Endothelial cell of umbilical vein (primary cell): ENCODE measurements around the gene FUT9. TPM values are rescaled to one million over a fixed set of nuclear protein-coding genes. Genes with fewer than 3 reads are reported as not detected.

ENCODE experiments used
- BruUV-seq: library from RNA; stranded (reverse); fragments of 400-500 nt; replicated peaks from 2 replicates; lab custom pipeline; 2021; lab: Mats Ljungman, UMichigan
- CTCF ChIA-PET: fragments of 300-600, 350-600 bp; sonication (Branson Sonifier 250); formaldehyde crosslinking; loops from one replicate; lab custom pipeline; 2021; ENCODE audit warnings: antibody characterized with exemption, inconsistent platforms; lab: Charles Lee
- POLR2A ChIA-PET: fragments of 300-600, 350-600 bp; sonication (Branson Sonifier 250); formaldehyde crosslinking; loops from one replicate; lab custom pipeline; 2021; ENCODE audit warnings: antibody characterized with exemption, inconsistent platforms; lab: Charles Lee
- DNase-seq: peaks from one replicate; pipeline ENCODE4 v3.0.0-alpha.2; 2011; ENCODE audit warnings: low read depth, low spot score
- FAIRE-seq: peaks from 2 replicates; lab custom pipeline; 2011; peaks lifted over from hg19 to GRCh38; lab: Jason Lieb, UNC
- H2AFZ ChIP-seq: 2 replicates; pipeline ENCODE4 v1.6.0; 2012; ENCODE audit warnings: low read depth, low read length, control low read depth, inconsistent platforms
- H3K27ac ChIP-seq: 2 replicates; pipeline ENCODE4 v1.5.1; 2011; ENCODE audit warnings: low read depth, mild to moderate bottlenecking, control low read depth, low read length, moderate library complexity; ENCODE audit not compliant: insufficient read depth
- H3K27me3 ChIP-seq, 2 experiments: 2 replicates each; pipeline versions ENCODE4 v1.6.0 to v1.6.1; 2011; ENCODE audit warnings: low read length in 2 of 2, mixed read lengths in 1 of 2; ENCODE audit not compliant: control insufficient read depth in 2 of 2, insufficient read depth in 2 of 2
- H3K36me3 ChIP-seq, 2 experiments: 2 replicates in 1 of 2; 3 replicates in 1 of 2; pipeline ENCODE4 v1.5.1; 2011; ENCODE audit warnings: low read length in 2 of 2, mild to moderate bottlenecking in 1 of 2, moderate library complexity in 1 of 2; ENCODE audit not compliant: control insufficient read depth in 2 of 2, insufficient read depth in 2 of 2; ENCODE audit errors: extremely low read depth in 1 of 2
- H3K4me1 ChIP-seq: 3 replicates; pipeline ENCODE4 v1.5.1; 2011; ENCODE audit warnings: mild to moderate bottlenecking, low read length; ENCODE audit not compliant: control insufficient read depth, insufficient read depth; ENCODE audit errors: extremely low read depth
- H3K4me2 ChIP-seq: 2 replicates; pipeline ENCODE4 v1.6.1; 2011; ENCODE audit warnings: low read length, control low read depth, mixed read lengths; ENCODE audit not compliant: insufficient read depth
- H3K4me3 ChIP-seq, 3 experiments: fragments of 200-600 bp in 1 of 3; sonication (generic), shearing (Covaris generic) in 1 of 3; replicated peaks in 1 of 3; 2 replicates each; pipeline ENCODE4 v1.5.1; 2011 to 2016; ENCODE audit warnings: control low read depth in 3 of 3, low read length in 3 of 3, mild to moderate bottlenecking in 2 of 3, inconsistent platforms in 1 of 3, low read depth in 1 of 3, moderate library complexity in 1 of 3; ENCODE audit not compliant: insufficient read depth in 1 of 3
- H3K79me2 ChIP-seq: 2 replicates; pipeline ENCODE4 v1.6.0; 2012; ENCODE audit warnings: low read length, inconsistent platforms; ENCODE audit not compliant: control insufficient read depth, insufficient read depth
- H3K9ac ChIP-seq: replicated peaks from 2 replicates; pipeline ENCODE3; 2011; ENCODE audit warnings: low read length, control low read depth; ENCODE audit not compliant: insufficient read depth; ENCODE audit errors: extremely low read depth
- H3K9me1 ChIP-seq: replicated peaks from 3 replicates; pipeline ENCODE4 v1.6.0; 2011; ENCODE audit warnings: mild to moderate bottlenecking, low read length; ENCODE audit not compliant: control insufficient read depth, insufficient read depth; ENCODE audit errors: extremely low read depth
- H3K9me3 ChIP-seq: replicated peaks from 2 replicates; pipeline ENCODE4 v1.5.1; 2012; ENCODE audit warnings: low read length, inconsistent platforms; ENCODE audit not compliant: control insufficient read depth, insufficient read depth
- H4K20me1 ChIP-seq: replicated peaks from 2 replicates; pipeline ENCODE3; 2011; ENCODE audit warnings: mild to moderate bottlenecking, low read length; ENCODE audit not compliant: control insufficient read depth, insufficient read depth; ENCODE audit errors: extremely low read depth
- EZH2 ChIP-seq: IDR thresholded peaks from 2 replicates; pipeline ENCODE4 v1.6.1; 2012; ENCODE audit warnings: borderline replicate concordance, low read depth, mild to moderate bottlenecking, moderate library complexity, low read length, inconsistent platforms; ENCODE audit not compliant: severe bottlenecking
- FOS ChIP-seq: IDR thresholded peaks from 2 replicates; pipeline ENCODE4 v1.6.1; 2011; ENCODE audit warnings: mild to moderate bottlenecking, low read length, moderate library complexity, borderline replicate concordance; ENCODE audit not compliant: insufficient read depth
- GATA2 ChIP-seq: IDR thresholded peaks from 2 replicates; pipeline ENCODE4 v1.7.0; 2011; ENCODE audit warnings: low read depth, mild to moderate bottlenecking, moderate library complexity, mixed read lengths, low read length; ENCODE audit not compliant: insufficient read length, insufficient read depth
- JUN ChIP-seq: IDR thresholded peaks from 2 replicates; pipeline ENCODE4 v1.6.1; 2011; ENCODE audit warnings: borderline replicate concordance, low read depth; ENCODE audit not compliant: insufficient read length, insufficient read depth
- MYC ChIP-seq: IDR thresholded peaks from one replicate; pipeline ENCODE4 v1.6.1; 2011; ENCODE audit warnings: mild to moderate bottlenecking, low read depth, low read length
- POLR2A ChIP-seq: IDR thresholded peaks from 2 replicates; pipeline ENCODE4 v1.6.1; 2012; ENCODE audit warnings: low read depth, mild to moderate bottlenecking, control low read depth, low read length
- POLR2AphosphoS5 ChIP-seq: IDR thresholded peaks from 2 replicates; pipeline ENCODE4 v1.6.1; 2012; ENCODE audit warnings: low read depth, mild to moderate bottlenecking, control low read depth, low read length, moderate library complexity; ENCODE audit not compliant: insufficient read depth
- dilution Hi-C: fragments of 300-500 bp; cut with MboI; formaldehyde crosslinking; loops from one replicate; pipeline ENCODE4 v1.15.0; 2019; ENCODE audit warnings: low sequenced_read_pairs; ENCODE audit not compliant: extremely low pct_ligation_motif_present
- intact Hi-C: fragments of 100-400 bp; cut with micrococcal nuclease; formaldehyde crosslinking; loops from one replicate; pipeline ENCODE4 v1.10.0; 2022
- polyA plus RNA-seq, 4 experiments: library from polyadenylated mRNA; depleted of rRNA in 3 of 4; stranded (reverse) in 3 of 4; unstranded in 1 of 4; fragments of >200 nt; gene quantifications; 2 replicates each; pipeline versions ENCODE4 v1.2.1 to v1.2.3, GENCODE V29; 2011 to 2012; ENCODE audit warnings: missing spikeins in 1 of 4
- total RNA-seq: library from RNA; stranded (reverse); gene quantifications from 2 replicates; pipeline ENCODE4 v1.2.3, GENCODE V29; 2021
- TF ChIP-seq, protein P1 (sequence below), 2 donors: IDR thresholded peaks; 1 replicate in 1 of 2; 2 replicates in 1 of 2; pipeline ENCODE4 v1.5.1; 2011; ENCODE audit warnings: low read length in 2 of 2, mild to moderate bottlenecking in 2 of 2, moderate library complexity in 2 of 2, control low read depth in 1 of 2, inconsistent platforms in 1 of 2, low read depth in 1 of 2; ENCODE audit not compliant: insufficient read depth in 1 of 2; ENCODE audit errors: extremely low read depth in 1 of 2
- TF ChIP-seq, protein P2 (sequence below): IDR thresholded peaks from 2 replicates; pipeline ENCODE4 v1.6.1; 2011; ENCODE audit not compliant: insufficient read depth, insufficient read length

FUT9 gene
- total and polyA plus RNA-seq, 2 donors (not counting 3 experiments of a cell fraction or from before 2014, with no cell fraction given): not detected

DNA sequence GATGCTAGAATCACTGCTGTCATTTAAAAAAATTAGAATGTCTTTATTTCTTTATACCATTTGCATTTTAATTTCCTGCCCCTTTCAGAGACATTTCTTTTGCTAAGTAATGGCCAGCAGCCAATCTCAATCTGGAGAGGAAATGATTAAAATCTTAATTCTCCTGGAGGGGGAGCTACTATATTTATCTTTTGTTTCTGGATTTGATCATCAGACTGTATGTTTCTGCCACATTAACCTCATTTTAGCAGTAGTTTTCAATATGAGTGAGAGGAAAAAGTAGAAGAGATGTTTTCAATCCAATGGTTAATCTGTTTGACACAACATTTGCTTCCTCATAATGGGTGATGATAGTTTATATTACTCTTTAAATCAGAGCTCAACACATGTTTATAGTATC lies 138.0 kb downstream of the FUT9 start:
- ChIA-PET CTCF (no interaction called here), POLR2A (no interaction called here)
- dilution Hi-C loops: no loop called here
- no peak for DNase-seq
- intact Hi-C loops: no loop called here
- H3K9me3 ChIP-seq: no peaks in the 10 kb centered on the region
- H4K20me1 ChIP-seq: no peaks in the 10 kb centered on the region
- H3K27ac ChIP-seq: no peak overlapping the region
- no peak for FAIRE-seq
- H3K9me1 ChIP-seq: no peaks in the 10 kb centered on the region
- no peak overlapping the region for H3K9ac ChIP-seq
- no peaks in the 10 kb centered on the region for H3K4me1 ChIP-seq
- no peak overlapping the region for H2AFZ ChIP-seq
- H3K4me3 ChIP-seq: no peak overlapping the region
- no TSS peak for BruUV-seq
- no peaks in the 10 kb centered on the region for H3K79me2 ChIP-seq
- no peak overlapping the region for H3K4me2 ChIP-seq
- TF ChIP-seq FOS: no peak
- TF ChIP-seq GATA2: no peak
- no peak for TF ChIP-seq EZH2
- no peak for TF ChIP-seq MYC
- no peak for TF ChIP-seq POLR2AphosphoS5
- no peak for TF ChIP-seq POLR2A
- TF ChIP-seq, protein P1, sequence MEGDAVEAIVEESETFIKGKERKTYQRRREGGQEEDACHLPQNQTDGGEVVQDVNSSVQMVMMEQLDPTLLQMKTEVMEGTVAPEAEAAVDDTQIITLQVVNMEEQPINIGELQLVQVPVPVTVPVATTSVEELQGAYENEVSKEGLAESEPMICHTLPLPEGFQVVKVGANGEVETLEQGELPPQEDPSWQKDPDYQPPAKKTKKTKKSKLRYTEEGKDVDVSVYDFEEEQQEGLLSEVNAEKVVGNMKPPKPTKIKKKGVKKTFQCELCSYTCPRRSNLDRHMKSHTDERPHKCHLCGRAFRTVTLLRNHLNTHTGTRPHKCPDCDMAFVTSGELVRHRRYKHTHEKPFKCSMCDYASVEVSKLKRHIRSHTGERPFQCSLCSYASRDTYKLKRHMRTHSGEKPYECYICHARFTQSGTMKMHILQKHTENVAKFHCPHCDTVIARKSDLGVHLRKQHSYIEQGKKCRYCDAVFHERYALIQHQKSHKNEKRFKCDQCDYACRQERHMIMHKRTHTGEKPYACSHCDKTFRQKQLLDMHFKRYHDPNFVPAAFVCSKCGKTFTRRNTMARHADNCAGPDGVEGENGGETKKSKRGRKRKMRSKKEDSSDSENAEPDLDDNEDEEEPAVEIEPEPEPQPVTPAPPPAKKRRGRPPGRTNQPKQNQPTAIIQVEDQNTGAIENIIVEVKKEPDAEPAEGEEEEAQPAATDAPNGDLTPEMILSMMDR (IDR thresholded peaks at IDR 0.05; ENCODE audit: extremely low read depth in 1 of 2, insufficient read depth in 1 of 2, low read depth in 1 of 2, low read length in 2 of 2): no peak
- TF ChIP-seq, protein P2, sequence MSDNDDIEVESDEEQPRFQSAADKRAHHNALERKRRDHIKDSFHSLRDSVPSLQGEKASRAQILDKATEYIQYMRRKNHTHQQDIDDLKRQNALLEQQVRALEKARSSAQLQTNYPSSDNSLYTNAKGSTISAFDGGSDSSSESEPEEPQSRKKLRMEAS: no peak
- TF ChIP-seq JUN: no peak
- H3K36me3 ChIP-seq: no peaks in the 10 kb centered on the region
- H3K27me3 ChIP-seq: no peaks in the 10 kb centered on the region
